Forelimb muscle (tissue), 1 donor: Measurements from ENCODE around the gene MDM1. TPM values are rescaled to one million over a fixed set of nuclear protein-coding genes. Genes with fewer than 3 reads are reported as not detected.

Experiments used
- polyA plus RNA-seq: library from polyadenylated mRNA; unstranded; fragments of 120-200 nt; gene quantifications from one replicate; pipeline ENCODE4 v1.2.1, GENCODE V29; 2013; ENCODE audit not compliant: insufficient read length

The MDM1 gene
- polyA plus RNA-seq, 1 donor = 14.8 TPM

Other genes starting within 250 kb of the MDM1 start
- not detected for gene IFNG, start 172.6 kb downstream of the MDM1 start, polyA plus RNA-seq
- not detected for gene IL26, start 106.6 kb downstream of the MDM1 start, polyA plus RNA-seq
- not detected for gene IL22, start 78.8 kb downstream of the MDM1 start, polyA plus RNA-seq